ENCODE results near the gene MKS1.

Gene MKS1

GRCh38 chr17:58156839-58157803 is 61.9 kb downstream of the MKS1 start:
- no peak for DNase-seq
